ENCODE data around the gene PIP4K2A. TPM values are rescaled to one million over a fixed set of nuclear protein-coding genes. Genes with fewer than 3 reads are reported as not detected.

PIP4K2A gene
- total RNA-seq, 8 experiments from 2014 or later: 16.2 to 39.4 (median 32.4) TPM

- in situ Hi-C loops (cut with MboI; ENCODE audit: low pct_unique_long_range_greater_than_20kb in 2 of 9, low sequenced_read_pairs in 9 of 9, unreplicated experiment in 9 of 9): no loop called here
- Histone ChIP-seq H3K27ac (no peak overlapping the region), H3K4me1 (replicated peaks in 1 of 2) (peaks cover 20 to 43% of the 10 kb centered on the region in 2 donors), H3K4me3 (no peak overlapping the region)
- WGBS, 10 experiments: 17 to 65% (median 57%) methylated on average over 1 to 3 of the region's 3 CpGs; no CpG with 5 or more reads in 3 of the 10 experiments
- peak; percentile 6 to 78 (median 26) for ATAC-seq (replicated peaks in 6 of 8)
Measured at GRCh38 chr10:22624287-22624738, 90.1 kb downstream of the PIP4K2A start.

DNA sequence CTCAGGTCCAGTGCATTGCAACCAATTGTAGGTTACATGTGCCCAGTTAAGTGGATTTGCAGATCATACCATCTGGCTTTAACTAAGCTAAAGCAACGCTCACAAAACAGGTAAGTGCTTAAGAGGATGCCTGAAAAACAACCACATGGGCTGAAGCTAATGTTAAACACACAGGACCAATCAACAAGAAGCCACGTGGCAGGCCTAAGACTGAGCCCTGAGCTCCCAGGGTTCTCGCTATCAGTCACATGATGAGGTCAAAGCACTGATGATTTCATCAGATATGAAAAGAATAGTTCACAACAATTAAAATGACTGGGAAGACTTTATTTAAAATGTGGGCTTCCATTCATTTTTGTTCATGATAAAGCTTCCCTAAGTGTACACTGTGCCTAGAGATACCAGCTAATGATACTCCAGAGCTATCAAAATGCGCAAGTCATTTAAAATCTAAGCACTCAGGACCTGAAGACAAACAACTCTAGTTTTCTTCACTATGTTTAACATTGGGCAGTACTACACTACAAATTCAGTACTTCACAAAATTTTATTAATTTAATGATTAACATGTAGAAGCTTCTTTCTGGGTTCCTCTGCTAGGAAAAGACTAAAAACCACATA is 90.6 kb downstream of the PIP4K2A start:
- H3K4me1 ChIP-seq (replicated peaks in 1 of 2): peaks cover 20 to 43% of the 10 kb centered on the region in 2 donors
- WGBS, 10 experiments: 50 to 95% (median 88%) methylated on average over 1 to 4 of the region's 4 CpGs; no CpG with 5 or more reads in 3 of the 10 experiments
- no peak overlapping the region for H3K4me3 ChIP-seq
- peak; percentile 3 to 80 (median 54) for ATAC-seq (replicated peaks in 6 of 8)
- in situ Hi-C loops (cut with MboI; ENCODE audit: low pct_unique_long_range_greater_than_20kb in 2 of 9, low sequenced_read_pairs in 9 of 9, unreplicated experiment in 9 of 9): no loop called here
- H3K27ac ChIP-seq: peak overlapping the region in 1 of 2 donors; percentile 46

DNA sequence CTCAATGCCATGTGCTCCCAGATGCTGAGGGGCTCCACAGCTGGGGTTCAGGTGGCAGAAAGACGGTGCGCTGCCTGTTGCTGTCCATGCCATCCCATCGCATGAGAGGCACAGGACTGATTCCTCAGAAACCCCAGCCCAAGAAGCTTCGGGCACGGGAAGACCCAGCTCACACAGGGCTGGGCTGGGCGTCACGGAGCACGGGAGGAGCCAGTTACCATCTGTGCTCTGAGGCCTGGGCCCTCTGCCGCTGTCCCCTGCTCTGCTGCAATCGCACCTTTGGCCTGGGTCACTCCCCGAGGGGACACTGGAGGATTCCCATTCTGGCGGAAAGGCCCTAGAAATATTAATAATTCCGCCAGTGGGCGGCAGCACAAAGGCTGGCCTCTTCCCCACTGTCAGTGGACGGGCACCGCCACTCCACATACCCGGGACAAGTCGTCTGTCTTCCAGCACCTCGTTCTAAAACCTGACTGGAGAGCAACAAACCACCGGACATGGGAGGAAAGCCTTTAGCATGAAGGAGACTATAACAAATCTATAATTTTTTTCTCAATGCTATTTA is 92.1 kb downstream of the PIP4K2A start:
- Histone ChIP-seq H3K4me1 (replicated peaks in 1 of 2) (peaks cover 20 to 40% of the 10 kb centered on the region in 2 donors), H3K4me3 (no peak overlapping the region), H3K27ac (no peak overlapping the region)
- ATAC-seq (replicated peaks in 6 of 8): no peak
- 87 to 100% (median 93%) methylated on average over 1 to 7 of the region's 20 CpGs; no CpG with 5 or more reads in 2 of the 10 experiments for WGBS, 10 experiments
- in situ Hi-C loops (cut with MboI; ENCODE audit: low pct_unique_long_range_greater_than_20kb in 2 of 9, low sequenced_read_pairs in 9 of 9, unreplicated experiment in 9 of 9): no loop called here

- in situ Hi-C loops (cut with MboI; ENCODE audit: low pct_unique_long_range_greater_than_20kb in 2 of 9, low sequenced_read_pairs in 9 of 9, unreplicated experiment in 9 of 9): no loop called here
- Histone ChIP-seq H3K27ac (no peak overlapping the region), H3K4me3 (no peak overlapping the region), H3K4me1 (replicated peaks in 1 of 2) (peaks cover 20 to 38% of the 10 kb centered on the region in 2 donors)
- ATAC-seq (replicated peaks in 6 of 8): no peak
- WGBS, 10 experiments: 0 to 100% (median 92%) methylated on average over 1 to 3 of the region's 3 CpGs; no CpG with 5 or more reads in 3 of the 10 experiments
Measured at GRCh38 chr10:22621726-22622125, 92.7 kb downstream of the PIP4K2A start.

DNA sequence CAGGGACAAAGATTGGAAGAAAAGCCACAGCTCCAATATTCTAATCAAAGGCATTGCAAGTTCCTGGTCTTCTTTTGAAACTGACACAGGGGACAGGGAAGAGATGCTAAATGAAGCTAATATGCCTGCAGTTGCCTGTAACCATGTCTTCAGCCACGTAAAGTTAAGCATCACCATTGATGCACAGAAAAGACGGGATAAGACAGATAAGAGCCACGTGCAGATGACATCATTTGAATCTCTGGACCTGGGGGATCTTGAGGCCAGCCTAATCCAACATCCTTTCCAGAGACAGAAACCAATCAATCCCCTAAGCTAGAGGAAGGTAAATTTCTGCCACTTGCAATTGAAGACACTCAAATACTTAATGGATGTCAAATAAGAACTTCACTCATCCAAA is 93.4 kb downstream of the PIP4K2A start:
- 0 to 100% (median 82%) methylated on average over 1 to 3 of the region's 3 CpGs; no CpG with 5 or more reads in 2 of the 10 experiments for WGBS, 10 experiments
- Histone ChIP-seq H3K4me3 (no peak overlapping the region), H3K27ac (no peak overlapping the region), H3K4me1 (replicated peaks in 1 of 2) (peaks cover 20 to 32% of the 10 kb centered on the region in 2 donors)
- in situ Hi-C loops (cut with MboI; ENCODE audit: low pct_unique_long_range_greater_than_20kb in 2 of 9, low sequenced_read_pairs in 9 of 9, unreplicated experiment in 9 of 9): no loop called here
- ATAC-seq (replicated peaks in 6 of 8): peak in 1 of 8 experiments; percentile 2

- no peak overlapping the region for H3K4me3 ChIP-seq
- in situ Hi-C loops (cut with MboI; ENCODE audit: low pct_unique_long_range_greater_than_20kb in 2 of 9, low sequenced_read_pairs in 9 of 9, unreplicated experiment in 9 of 9): no loop called here
- peak in 6 of 8 experiments; percentile 18 to 93 (median 66) for ATAC-seq (replicated peaks in 6 of 8)
- H3K27ac ChIP-seq: no peak overlapping the region
- WGBS, 10 experiments: 0 to 95% (median 84%) methylated on average over 2 to 7 of the region's 8 CpGs; no CpG with 5 or more reads in 3 of the 10 experiments
- peaks cover 20 to 26% of the 10 kb centered on the region in 2 donors for H3K4me1 ChIP-seq (replicated peaks in 1 of 2)
Measured at GRCh38 chr10:22620140-22620857, 94.1 kb downstream of the PIP4K2A start.

GRCh38 chr10:22619101-22619500 is 95.3 kb downstream of the PIP4K2A start:
- no peak for ATAC-seq (replicated peaks in 6 of 8)
- 0 to 90% (median 78%) methylated on average over 1 to 2 of the region's 2 CpGs for WGBS, 10 experiments
- in situ Hi-C loops (cut with MboI; ENCODE audit: low pct_unique_long_range_greater_than_20kb in 2 of 9, low sequenced_read_pairs in 9 of 9, unreplicated experiment in 9 of 9): no loop called here
- Histone ChIP-seq H3K27ac (no peak overlapping the region), H3K4me3 (no peak overlapping the region), H3K4me1 (replicated peaks in 1 of 2) (peaks cover 14 to 20% of the 10 kb centered on the region in 2 donors)

- ATAC-seq (replicated peaks in 6 of 8): no peak
- no peak overlapping the region for H3K4me3 ChIP-seq
- peaks cover 6 to 11% of the 10 kb centered on the region in 2 donors for H3K4me1 ChIP-seq (replicated peaks in 1 of 2)
- 68 to 100% (median 86%) methylated on average over 1 to 4 of the region's 4 CpGs; no CpG with 5 or more reads in 1 of the 10 experiments for WGBS, 10 experiments
- H3K27ac ChIP-seq: no peak overlapping the region
- in situ Hi-C loops (cut with MboI; ENCODE audit: low pct_unique_long_range_greater_than_20kb in 2 of 9, low sequenced_read_pairs in 9 of 9, unreplicated experiment in 9 of 9): no loop called here
Measured at GRCh38 chr10:22618078-22618785, 96.1 kb downstream of the PIP4K2A start.

- peaks cover 4 to 5% of the 10 kb centered on the region in 2 donors for H3K4me1 ChIP-seq (replicated peaks in 1 of 2)
- H3K27ac ChIP-seq: no peak overlapping the region
- 89 to 100% (median 100%) methylated on average over 1 to 3 of the region's 3 CpGs; no CpG with 5 or more reads in 5 of the 10 experiments for WGBS, 10 experiments
- H3K4me3 ChIP-seq: no peak overlapping the region
- in situ Hi-C loops (cut with MboI; ENCODE audit: low pct_unique_long_range_greater_than_20kb in 2 of 9, low sequenced_read_pairs in 9 of 9, unreplicated experiment in 9 of 9): no loop called here
- no peak for ATAC-seq (replicated peaks in 6 of 8)
Measured at GRCh38 chr10:22617516-22617915, 96.9 kb downstream of the PIP4K2A start.

DNA sequence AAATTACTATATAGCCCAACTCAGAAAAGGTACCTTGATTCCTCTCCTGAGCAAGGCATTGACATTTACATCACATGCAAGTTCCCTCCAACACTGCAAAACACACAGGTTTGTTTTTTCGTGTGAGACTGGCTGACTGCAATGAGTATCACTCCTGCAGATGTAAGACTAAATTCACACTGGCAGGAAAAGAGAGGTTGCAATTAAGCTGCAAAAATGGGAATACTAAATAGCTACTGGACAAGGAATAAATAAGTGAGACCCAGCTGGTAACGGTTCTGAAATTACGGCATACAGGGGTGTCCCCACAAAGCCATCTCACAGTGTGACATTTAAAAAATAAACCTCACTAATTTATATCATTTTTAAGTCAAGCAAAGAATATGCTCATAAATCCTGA is 97.3 kb downstream of the PIP4K2A start:
- in situ Hi-C loops (cut with MboI; ENCODE audit: low pct_unique_long_range_greater_than_20kb in 2 of 9, low sequenced_read_pairs in 9 of 9, unreplicated experiment in 9 of 9): no loop called here
- ATAC-seq (replicated peaks in 6 of 8): no peak
- 65 to 100% (median 92%) methylated on average over 1 to 3 of the region's 3 CpGs for WGBS, 10 experiments
- H3K4me1 ChIP-seq (replicated peaks in 1 of 2): peaks cover 4 to 5% of the 10 kb centered on the region in 2 donors
- H3K27ac ChIP-seq: no peak overlapping the region
- no peak overlapping the region for H3K4me3 ChIP-seq

DNA sequence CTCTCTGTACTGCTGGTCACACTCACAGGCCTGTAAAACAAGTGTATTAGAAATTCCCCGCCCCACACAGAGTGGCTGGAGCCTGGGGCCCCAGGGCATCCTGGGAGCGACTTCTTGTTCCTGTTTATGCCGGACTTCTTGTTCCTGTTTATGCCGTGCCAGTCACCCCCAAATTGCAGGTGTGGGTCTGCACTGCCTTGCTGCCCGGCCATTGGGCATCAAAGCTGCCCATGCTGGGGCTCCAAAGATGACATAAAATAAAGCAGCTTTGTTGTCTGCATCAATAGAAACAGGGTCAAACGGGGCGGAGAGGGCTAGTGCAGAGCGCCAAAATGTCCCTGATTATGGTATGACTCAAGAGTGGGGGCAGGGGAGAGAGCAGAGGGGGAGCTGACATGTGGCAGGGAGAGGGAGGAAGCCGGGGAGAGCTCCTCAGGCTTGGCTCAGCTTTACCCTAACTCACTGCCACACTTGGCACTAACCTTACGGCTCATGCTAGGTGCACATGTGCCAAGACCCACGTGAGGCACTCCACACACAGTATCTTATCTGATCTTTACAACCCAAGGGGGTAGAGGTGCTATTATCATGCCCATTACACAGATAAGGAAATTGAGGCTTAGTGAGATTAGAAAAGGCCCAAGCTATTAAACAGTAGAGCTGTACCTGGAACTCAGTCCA is 98.4 kb downstream of the PIP4K2A start:
- H3K4me3 ChIP-seq: no peak overlapping the region

DNA sequence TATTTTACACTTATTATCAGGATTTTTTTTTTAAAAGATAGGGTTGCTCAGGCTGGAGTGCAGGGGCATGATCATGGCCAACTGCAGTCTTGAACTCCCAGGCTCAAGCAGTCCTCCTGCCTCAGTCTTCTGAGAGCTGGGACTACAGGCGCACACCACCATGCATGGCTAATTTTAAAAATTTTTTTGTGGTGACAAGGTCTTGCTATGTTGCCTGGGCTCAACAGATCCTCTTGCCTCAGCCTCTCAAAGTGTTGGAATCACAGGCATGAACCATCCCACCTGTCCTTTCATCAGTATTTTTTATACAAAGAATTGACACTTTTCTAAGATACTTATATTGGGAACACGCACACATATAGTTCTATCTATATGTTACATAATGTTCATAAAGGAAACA is 99.3 kb downstream of the PIP4K2A start:
- Histone ChIP-seq H3K4me1 (replicated peaks in 1 of 2) (peaks cover 0 to 5% of the 10 kb centered on the region in 2 donors), H3K27ac (no peak overlapping the region), H3K4me3 (no peak overlapping the region)
- WGBS, 10 experiments: 87 to 100% (median 100%) methylated on average over 1 to 2 of the region's 2 CpGs; no CpG with 5 or more reads in 2 of the 10 experiments
- in situ Hi-C loops (cut with MboI; ENCODE audit: low pct_unique_long_range_greater_than_20kb in 2 of 9, low sequenced_read_pairs in 9 of 9, unreplicated experiment in 9 of 9): no loop called here
- no peak for ATAC-seq (replicated peaks in 6 of 8)

More for the DNA sequence above, 98.4 kb downstream of the PIP4K2A start:
- ATAC-seq (replicated peaks in 6 of 8): peak in 2 of 8 experiments; percentile 16 to 19
- in situ Hi-C loops (cut with MboI; ENCODE audit: low pct_unique_long_range_greater_than_20kb in 2 of 9, low sequenced_read_pairs in 9 of 9, unreplicated experiment in 9 of 9): no loop called here
- WGBS, 10 experiments: 47 to 91% (median 86%) methylated on average over 1 to 6 of the region's 11 CpGs; no CpG with 5 or more reads in 5 of the 10 experiments
- H3K4me1 ChIP-seq (replicated peaks in 1 of 2): peaks cover 4 to 5% of the 10 kb centered on the region in 2 donors
- no peak overlapping the region for H3K27ac ChIP-seq

Data from motor neuron (in vitro differentiated cells).